Liver (tissue), 2 donors: ENCODE results near the gene PPFIA4.

Experiments used
- RXRA ChIP-seq, 2 donors: IDR thresholded peaks; 2 replicates each; pipeline ENCODE4 v1.6.1; 2017 to 2018; ENCODE audit warnings: antibody characterized with exemption in 2 of 2, mild to moderate bottlenecking in 1 of 2
- TF ChIP-seq, protein P1 (sequence below): IDR thresholded peaks from 2 replicates; pipeline ENCODE4 v1.6.1; 2016; ENCODE audit warnings: antibody characterized with exemption, mild to moderate bottlenecking
- donor health status: healthy.

DNA sequence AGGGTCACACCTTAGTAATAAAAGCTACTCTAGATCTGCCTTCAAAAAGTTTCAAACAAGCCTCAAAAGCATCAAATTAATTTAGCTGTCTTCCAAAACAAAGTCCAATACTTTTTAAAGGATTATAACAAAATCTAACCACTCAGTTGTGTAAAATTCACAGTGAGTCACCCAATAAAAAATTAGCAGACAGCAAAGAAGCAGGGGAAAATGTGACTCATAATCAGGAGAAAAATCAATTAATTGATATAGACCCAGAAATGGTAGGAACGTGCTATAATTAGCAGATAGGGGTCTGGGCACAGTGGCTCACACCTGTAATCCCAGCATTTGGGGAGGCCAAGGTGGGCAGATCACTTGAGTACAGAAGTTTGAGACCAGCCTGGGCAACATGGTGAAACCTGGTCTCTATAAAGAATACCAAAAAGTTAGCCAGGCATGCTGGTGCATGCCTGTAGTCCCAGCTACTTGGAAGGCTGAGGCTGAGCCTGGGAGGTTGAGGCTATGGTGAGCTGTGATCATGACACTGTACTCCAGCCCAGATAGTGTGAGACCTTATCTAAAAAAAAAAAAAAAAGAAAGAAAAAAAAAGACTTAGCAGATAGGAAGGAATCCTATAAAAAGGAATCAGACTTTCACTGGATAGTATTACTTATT lies 67.6 kb downstream of the PPFIA4 start:
- TF ChIP-seq RXRA (IDR thresholded peaks at IDR 0.05), result no peak
- TF ChIP-seq, protein P1, sequence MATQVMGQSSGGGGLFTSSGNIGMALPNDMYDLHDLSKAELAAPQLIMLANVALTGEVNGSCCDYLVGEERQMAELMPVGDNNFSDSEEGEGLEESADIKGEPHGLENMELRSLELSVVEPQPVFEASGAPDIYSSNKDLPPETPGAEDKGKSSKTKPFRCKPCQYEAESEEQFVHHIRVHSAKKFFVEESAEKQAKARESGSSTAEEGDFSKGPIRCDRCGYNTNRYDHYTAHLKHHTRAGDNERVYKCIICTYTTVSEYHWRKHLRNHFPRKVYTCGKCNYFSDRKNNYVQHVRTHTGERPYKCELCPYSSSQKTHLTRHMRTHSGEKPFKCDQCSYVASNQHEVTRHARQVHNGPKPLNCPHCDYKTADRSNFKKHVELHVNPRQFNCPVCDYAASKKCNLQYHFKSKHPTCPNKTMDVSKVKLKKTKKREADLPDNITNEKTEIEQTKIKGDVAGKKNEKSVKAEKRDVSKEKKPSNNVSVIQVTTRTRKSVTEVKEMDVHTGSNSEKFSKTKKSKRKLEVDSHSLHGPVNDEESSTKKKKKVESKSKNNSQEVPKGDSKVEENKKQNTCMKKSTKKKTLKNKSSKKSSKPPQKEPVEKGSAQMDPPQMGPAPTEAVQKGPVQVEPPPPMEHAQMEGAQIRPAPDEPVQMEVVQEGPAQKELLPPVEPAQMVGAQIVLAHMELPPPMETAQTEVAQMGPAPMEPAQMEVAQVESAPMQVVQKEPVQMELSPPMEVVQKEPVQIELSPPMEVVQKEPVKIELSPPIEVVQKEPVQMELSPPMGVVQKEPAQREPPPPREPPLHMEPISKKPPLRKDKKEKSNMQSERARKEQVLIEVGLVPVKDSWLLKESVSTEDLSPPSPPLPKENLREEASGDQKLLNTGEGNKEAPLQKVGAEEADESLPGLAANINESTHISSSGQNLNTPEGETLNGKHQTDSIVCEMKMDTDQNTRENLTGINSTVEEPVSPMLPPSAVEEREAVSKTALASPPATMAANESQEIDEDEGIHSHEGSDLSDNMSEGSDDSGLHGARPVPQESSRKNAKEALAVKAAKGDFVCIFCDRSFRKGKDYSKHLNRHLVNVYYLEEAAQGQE, result no peak
